Upper lobe of right lung (tissue), 1 donor: ENCODE data around the gene QSOX2. TPM values are rescaled to one million over a fixed set of nuclear protein-coding genes. Genes with fewer than 3 reads are reported as not detected.

ENCODE experiments used
- ATAC-seq: fragments of 200-7000 bp; cut with Tn5 transposase; one replicate; pipeline ENCODE4 v1.9.1; 2020; ENCODE audit warnings: mild to moderate bottlenecking, moderate library complexity
- DNase-seq: peaks from one replicate; pipeline ENCODE4 v3.0.0-alpha.2; 2020
- H3K27ac ChIP-seq: fragments of 200-600 bp; one replicate; pipeline ENCODE4 v1.8.0; 2022
- H3K27me3 ChIP-seq: fragments of 200-600 bp; one replicate; pipeline ENCODE4 v1.8.0; 2022; ENCODE audit warnings: mild to moderate bottlenecking
- H3K36me3 ChIP-seq: fragments of 200-600 bp; one replicate; pipeline ENCODE4 v1.8.0; 2022
- H3K4me1 ChIP-seq: fragments of 200-600 bp; one replicate; pipeline ENCODE4 v1.8.0; 2022
- H3K4me3 ChIP-seq: fragments of 200-600 bp; one replicate; pipeline ENCODE4 v1.8.0; 2022; ENCODE audit warnings: mild to moderate bottlenecking
- H3K9me3 ChIP-seq: fragments of 200-600 bp; one replicate; pipeline ENCODE4 v1.8.0; 2022
- CTCF ChIP-seq: fragments of 200-600 bp; IDR thresholded peaks from one replicate; pipeline ENCODE4 v1.8.0; 2022; ENCODE audit warnings: antibody characterized with exemption
- intact Hi-C: fragments of 100-400 bp; cut with DNase I; formaldehyde crosslinking; loops from one replicate; pipeline ENCODE4 v1.11.0; 2022
- total RNA-seq: library from RNA; stranded (reverse); fragmentation: NEBNext Ultra II Directional; extraction: Animal tissue kit (Norgen Biotek cat#: 25700); gene quantifications from one replicate; pipeline ENCODE4 v1.2.1, GENCODE V29; 2021
- donor health status: DM: no; HTN: yes; CAD: no; lungs with severe emphysema.

The QSOX2 gene
- total RNA-seq, 1 donor from 2014 or later = 13.1 TPM

DNA sequence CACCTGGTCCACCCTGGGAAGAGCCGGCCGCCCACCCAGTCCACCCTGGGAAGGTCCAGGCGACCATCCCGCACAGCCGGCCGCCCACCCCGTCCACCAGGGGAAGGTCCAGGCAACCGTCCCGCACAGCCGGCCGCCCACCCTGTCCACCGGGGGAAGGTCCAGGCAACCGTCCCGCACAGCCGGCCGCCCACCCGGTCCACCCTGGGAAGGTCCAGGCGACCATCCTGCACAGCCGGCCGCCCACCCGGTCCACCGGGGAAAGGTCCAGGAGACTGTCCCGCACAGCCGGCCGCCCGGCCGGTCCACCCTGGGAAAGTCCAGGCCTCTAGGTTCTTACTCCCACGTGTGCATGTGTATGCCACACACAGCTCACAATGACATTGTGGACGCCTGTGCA, 6.7 kb upstream of the QSOX2 start:
- intact Hi-C loops = no loop called here
- no peaks in the 10 kb centered on the region for H3K4me1 ChIP-seq
- no peak overlapping the region for H3K27ac ChIP-seq
- no peak for TF ChIP-seq CTCF
- H3K27me3 ChIP-seq = peaks cover 13% of the 10 kb centered on the region
- DNase-seq (no peak), ATAC-seq (no peak)
- no peak overlapping the region for H3K4me3 ChIP-seq
- no peaks in the 10 kb centered on the region for H3K9me3 ChIP-seq
- no peaks in the 10 kb centered on the region for H3K36me3 ChIP-seq

DNA sequence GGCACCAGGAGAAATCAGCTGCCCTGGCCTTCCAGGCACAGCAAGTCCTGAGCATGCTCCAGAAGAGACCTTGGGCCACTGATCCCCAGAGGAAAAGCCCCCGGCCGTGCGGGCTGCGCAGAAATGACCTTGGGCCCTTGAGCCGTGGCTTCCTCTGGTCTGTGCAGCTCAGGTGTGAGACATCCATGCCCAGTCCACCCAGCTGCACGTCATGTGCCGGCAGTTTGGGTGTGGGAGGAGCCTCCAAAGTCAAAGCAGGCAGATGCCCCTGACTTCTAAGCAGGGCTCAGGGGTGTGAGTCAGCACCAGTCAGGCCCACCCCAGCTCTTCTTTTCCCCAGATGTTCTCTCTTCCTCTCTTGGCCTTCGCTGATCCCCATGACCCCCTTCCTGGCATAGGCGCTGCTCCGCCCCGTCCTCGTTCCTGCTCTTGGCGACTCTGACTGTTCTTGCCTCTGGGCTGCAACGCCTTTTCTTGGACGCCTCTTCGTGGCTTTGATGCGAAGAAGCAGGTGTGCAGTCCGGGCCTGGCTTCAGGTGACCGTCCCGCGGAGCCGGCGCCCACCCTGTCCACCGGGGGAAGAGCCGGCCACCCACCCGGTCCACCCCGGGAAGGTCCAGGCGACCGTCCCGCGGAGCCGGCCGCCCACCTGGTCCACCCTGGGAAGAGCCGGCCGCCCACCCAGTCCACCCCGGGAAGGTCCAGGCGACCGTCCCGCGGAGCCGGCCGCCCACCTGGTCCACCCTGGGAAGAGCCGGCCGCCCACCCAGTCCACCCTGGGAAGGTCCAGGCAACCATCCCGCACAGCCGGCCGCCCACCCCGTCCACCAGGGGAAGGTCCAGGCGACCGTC, 5.9 kb upstream of the QSOX2 start:
- no peak for DNase-seq

DNA sequence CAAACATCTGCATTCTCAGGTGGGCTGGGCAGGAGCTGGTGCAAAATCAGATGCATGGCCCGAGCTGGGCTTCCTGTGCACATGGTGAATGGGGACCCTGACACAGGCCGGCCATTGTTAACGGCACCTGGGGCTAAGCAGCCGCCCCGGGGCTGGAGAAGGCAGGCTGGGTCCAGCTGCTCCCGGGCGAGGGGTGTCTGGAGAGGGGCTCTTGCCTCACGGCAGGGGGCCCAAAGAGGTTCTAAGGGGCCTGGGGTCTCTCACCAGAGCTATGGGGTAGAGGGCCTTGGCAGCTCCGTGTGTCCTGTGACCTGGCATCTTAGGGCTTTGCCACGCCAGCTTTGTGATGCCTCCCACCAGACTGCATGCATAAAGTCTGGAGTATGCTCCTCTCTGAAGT, 5.1 kb upstream of the QSOX2 start:
- DNase-seq (no peak), ATAC-seq (no peak)
- H3K27ac ChIP-seq = no peak overlapping the region
- TF ChIP-seq CTCF = no peak
- H3K9me3 ChIP-seq = no peaks in the 10 kb centered on the region
- H3K4me3 ChIP-seq = no peak overlapping the region
- H3K27me3 ChIP-seq = peaks cover 8% of the 10 kb centered on the region
- intact Hi-C loops = no loop called here
- H3K36me3 ChIP-seq = no peaks in the 10 kb centered on the region
- no peaks in the 10 kb centered on the region for H3K4me1 ChIP-seq

More for the DNA sequence above, 5.9 kb upstream of the QSOX2 start:
- H3K27ac ChIP-seq = no peak overlapping the region
- H3K36me3 ChIP-seq = no peaks in the 10 kb centered on the region
- intact Hi-C loops = no loop called here
- peaks cover 9% of the 10 kb centered on the region for H3K27me3 ChIP-seq
- no peak for TF ChIP-seq CTCF
- H3K9me3 ChIP-seq = no peaks in the 10 kb centered on the region
- ATAC-seq = no peak
- no peak overlapping the region for H3K4me3 ChIP-seq
- H3K4me1 ChIP-seq = no peaks in the 10 kb centered on the region

GRCh38 chr9:136249877-136250559, 4.4 kb upstream of the QSOX2 start:
- H3K36me3 ChIP-seq = no peaks in the 10 kb centered on the region
- intact Hi-C loops = no loop called here

More at GRCh38 chr9:136249877-136250559, 4.4 kb upstream of the QSOX2 start:
- Histone ChIP-seq H3K9me3 (no peaks in the 10 kb centered on the region), H3K4me3 (no peak overlapping the region), H3K27me3 (peaks cover 8% of the 10 kb centered on the region), H3K27ac (no peak overlapping the region), H3K4me1 (peaks cover 1% of the 10 kb centered on the region)
- ATAC-seq (no peak), DNase-seq (no peak)
- TF ChIP-seq CTCF = no peak
